WERI-Rb-1 (cell line): ENCODE measurements around the gene MS4A14.

Experiments
- DNase-seq: peaks from one replicate; pipeline ENCODE4 v3.0.0-alpha.2; 2020
- H3K27ac ChIP-seq: fragments of 250-450 bp; sonication (Bioruptor Pico); 2 replicates; pipeline ENCODE4 v1.5.1; 2020; ENCODE audit warnings: mild to moderate bottlenecking, moderate library complexity
- H3K27me3 ChIP-seq: fragments of 250-450 bp; sonication (Bioruptor Pico); 2 replicates; pipeline ENCODE4 v1.5.1; 2021; ENCODE audit warnings: mild to moderate bottlenecking, low read depth, moderate library complexity; ENCODE audit not compliant: insufficient read depth, severe bottlenecking
- H3K36me3 ChIP-seq: fragments of 250-450 bp; sonication (Bioruptor Pico); 2 replicates; pipeline ENCODE4 v1.5.1; 2020; ENCODE audit warnings: mild to moderate bottlenecking, moderate library complexity
- H3K4me3 ChIP-seq: 2 replicates; pipeline ENCODE4 v1.5.1; 2011; ENCODE audit warnings: low read depth, mild to moderate bottlenecking, control low read depth, low read length
- H3K9me3 ChIP-seq: fragments of 250-450 bp; sonication (Bioruptor Pico); 2 replicates; pipeline ENCODE4 v1.5.1; 2021; ENCODE audit warnings: mild to moderate bottlenecking, moderate library complexity; ENCODE audit not compliant: severe bottlenecking
- CTCF ChIP-seq: IDR thresholded peaks from 2 replicates; pipeline ENCODE4 v1.5.1; 2011; ENCODE audit warnings: low read depth, mild to moderate bottlenecking, control low read depth, inconsistent platforms, low read length

Gene MS4A14

GRCh38 chr11:60370252-60370810, 25.9 kb upstream of the MS4A14 start:
- DNase-seq = no peak
- Histone ChIP-seq H3K4me3 (no peak overlapping the region), H3K9me3 (no peaks in the 10 kb centered on the region), H3K27me3 (peaks cover 7% of the 10 kb centered on the region), H3K27ac (no peak overlapping the region), H3K36me3 (no peaks in the 10 kb centered on the region)
- no peak for TF ChIP-seq CTCF

GRCh38 chr11:60370811-60371298, 25.4 kb upstream of the MS4A14 start:
- no peak for DNase-seq
- Histone ChIP-seq H3K4me3 (no peak overlapping the region), H3K9me3 (no peaks in the 10 kb centered on the region), H3K36me3 (no peaks in the 10 kb centered on the region), H3K27ac (no peak overlapping the region), H3K27me3 (peaks cover 7% of the 10 kb centered on the region)
- TF ChIP-seq CTCF = no peak

- no peak for DNase-seq
- Histone ChIP-seq H3K4me3 (no peak overlapping the region), H3K9me3 (no peaks in the 10 kb centered on the region), H3K27me3 (peaks cover 7% of the 10 kb centered on the region), H3K36me3 (no peaks in the 10 kb centered on the region), H3K27ac (no peak overlapping the region)
- no peak for TF ChIP-seq CTCF
These were observed 24.9 kb upstream of the MS4A14 start for GRCh38 chr11:60371386-60371785.

GRCh38 chr11:60371854-60372253, 24.4 kb upstream of the MS4A14 start:
- Histone ChIP-seq H3K9me3 (no peaks in the 10 kb centered on the region), H3K27ac (no peak overlapping the region), H3K36me3 (no peaks in the 10 kb centered on the region), H3K4me3 (no peak overlapping the region), H3K27me3 (peaks cover 7% of the 10 kb centered on the region)
- DNase-seq = no peak
- TF ChIP-seq CTCF = no peak

GRCh38 chr11:60372767-60373166, 23.5 kb upstream of the MS4A14 start:
- Histone ChIP-seq H3K27me3 (peaks cover 7% of the 10 kb centered on the region), H3K27ac (no peak overlapping the region), H3K36me3 (no peaks in the 10 kb centered on the region), H3K4me3 (no peak overlapping the region), H3K9me3 (no peaks in the 10 kb centered on the region)
- TF ChIP-seq CTCF = no peak
- no peak for DNase-seq

- Histone ChIP-seq H3K27me3 (peaks cover 5% of the 10 kb centered on the region), H3K9me3 (no peaks in the 10 kb centered on the region), H3K27ac (no peak overlapping the region), H3K4me3 (no peak overlapping the region), H3K36me3 (no peaks in the 10 kb centered on the region)
- TF ChIP-seq CTCF = no peak
- no peak for DNase-seq
These were observed 20.9 kb upstream of the MS4A14 start for GRCh38 chr11:60375316-60375715.
